ENCODE measurements around the gene GALNT14. TPM values are rescaled to one million over a fixed set of nuclear protein-coding genes. Genes with fewer than 3 reads are reported as not detected.

The GALNT14 gene
- polyA plus RNA-seq, 1 experiment: 0.07 TPM

- no peak overlapping the region for H3K4me3 ChIP-seq (ENCODE audit: low read depth, low read length)
- POLR2A ChIA-PET: no interaction called here
These were observed 117.5 kb downstream of the GALNT14 start for GRCh38 chr2:31020713-31021112.

GRCh38 chr2:31018280-31018679 lies 120.0 kb downstream of the GALNT14 start:
- no peak overlapping the region for H3K4me3 ChIP-seq (ENCODE audit: low read depth, low read length)
- CTCF ChIA-PET: no interaction called here
- no peak overlapping the region for H3K27ac ChIP-seq (ENCODE audit: low read depth, low read length)
- no peak for DNase-seq (ENCODE audit: low read depth, low spot score)
- H3K9me3 ChIP-seq (ENCODE audit: control insufficient read depth, insufficient read depth, low read length): no peaks in the 10 kb centered on the region
- no peaks in the 10 kb centered on the region for H3K27me3 ChIP-seq (ENCODE audit: control insufficient read depth, insufficient read depth, low read length)
- POLR2A ChIA-PET: no interaction called here
- no peak for TF ChIP-seq CTCF (IDR thresholded peaks at IDR 0.05; ENCODE audit: low read depth, low read length)

More at GRCh38 chr2:31020713-31021112, 117.5 kb downstream of the GALNT14 start:
- no peak overlapping the region for H3K27ac ChIP-seq (ENCODE audit: low read depth, low read length)
- TF ChIP-seq CTCF (IDR thresholded peaks at IDR 0.05; ENCODE audit: low read depth, low read length): no peak
- DNase-seq (ENCODE audit: low read depth, low spot score): no peak
- H3K9me3 ChIP-seq (ENCODE audit: control insufficient read depth, insufficient read depth, low read length): no peaks in the 10 kb centered on the region
- CTCF ChIA-PET: no interaction called here
- no peaks in the 10 kb centered on the region for H3K27me3 ChIP-seq (ENCODE audit: control insufficient read depth, insufficient read depth, low read length)

- Histone ChIP-seq H3K27ac (ENCODE audit: low read depth, low read length) (no peak overlapping the region), H3K27me3 (ENCODE audit: control insufficient read depth, insufficient read depth, low read length) (no peaks in the 10 kb centered on the region), H3K4me3 (ENCODE audit: low read depth, low read length) (no peak overlapping the region), H3K9me3 (ENCODE audit: control insufficient read depth, insufficient read depth, low read length) (no peaks in the 10 kb centered on the region)
- ChIA-PET CTCF (no interaction called here), POLR2A (no interaction called here)
- no peak for TF ChIP-seq CTCF (IDR thresholded peaks at IDR 0.05; ENCODE audit: low read depth, low read length)
- no peak for DNase-seq (ENCODE audit: low read depth, low spot score)
These were observed 121.6 kb downstream of the GALNT14 start for GRCh38 chr2:31016648-31017047.

DNA sequence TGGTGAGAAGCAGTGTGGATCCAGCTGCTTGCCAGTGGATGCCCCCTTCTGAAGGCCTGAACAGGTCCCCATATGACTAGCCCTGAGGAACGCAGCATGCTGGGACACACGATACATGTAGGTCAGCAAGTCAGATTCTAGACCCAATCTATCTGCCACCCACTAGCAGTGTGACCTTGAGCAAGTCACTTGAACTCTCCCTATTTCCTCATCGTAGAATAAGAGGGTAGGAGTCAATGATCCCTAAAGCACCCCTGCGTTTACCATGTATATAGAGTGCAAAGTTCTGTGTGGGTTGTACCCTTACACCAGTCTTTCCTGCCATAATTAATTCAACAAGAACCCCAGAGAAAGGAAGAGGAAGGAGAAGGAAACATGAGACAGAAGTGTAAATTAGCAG lies 123.7 kb downstream of the GALNT14 start:
- H3K4me3 ChIP-seq (ENCODE audit: low read depth, low read length): no peak overlapping the region
- TF ChIP-seq CTCF (IDR thresholded peaks at IDR 0.05; ENCODE audit: low read depth, low read length): no peak
- H3K27me3 ChIP-seq (ENCODE audit: control insufficient read depth, insufficient read depth, low read length): no peaks in the 10 kb centered on the region
- no peaks in the 10 kb centered on the region for H3K9me3 ChIP-seq (ENCODE audit: control insufficient read depth, insufficient read depth, low read length)
- no peak overlapping the region for H3K27ac ChIP-seq (ENCODE audit: low read depth, low read length)
- ChIA-PET CTCF (interaction anchor here (0.6 kb wide), 1 partner anchor 625 kb away, joined by 5 read pairs; no protein-coding TSS in a partner anchor), POLR2A (no interaction called here)
- DNase-seq (ENCODE audit: low read depth, low spot score): no peak

- no peak for DNase-seq (ENCODE audit: low read depth, low spot score)
- POLR2A ChIA-PET: interaction anchor here (0.7 kb wide), 1 partner anchor 697 kb away, joined by 3 read pairs; no protein-coding TSS in a partner anchor
- CTCF ChIA-PET: no interaction called here
- no peaks in the 10 kb centered on the region for H3K27me3 ChIP-seq (ENCODE audit: control insufficient read depth, insufficient read depth, low read length)
- no peak overlapping the region for H3K4me3 ChIP-seq (ENCODE audit: low read depth, low read length)
- H3K9me3 ChIP-seq (ENCODE audit: control insufficient read depth, insufficient read depth, low read length): no peaks in the 10 kb centered on the region
- H3K27ac ChIP-seq (ENCODE audit: low read depth, low read length): no peak overlapping the region
- TF ChIP-seq CTCF (IDR thresholded peaks at IDR 0.05; ENCODE audit: low read depth, low read length): no peak
These were observed 124.9 kb downstream of the GALNT14 start for GRCh38 chr2:31013301-31013700.
